Measurements from ENCODE around the gene SHLD2. TPM values are rescaled to one million over a fixed set of nuclear protein-coding genes. Genes with fewer than 3 reads are reported as not detected.
"Not testable (repeated sequence)": the region's sequence is repeated elsewhere in the genome, so short reads cannot be mapped to it uniquely, and the experiment has no call there.

The SHLD2 gene
- total and polyA plus RNA-seq, 2 of the 13 experiments (the other 11 are each of a cell fraction or from before 2014, with no cell fraction given): 25.7 to 53.7 TPM

- ATAC-seq: peak; percentile 45
- POLR2A ChIA-PET: not testable (repeated sequence)
These were observed 47.5 kb downstream of the SHLD2 start for GRCh38 chr10:87142230-87143108.

GRCh38 chr10:87143109-87143418 lies 48.1 kb downstream of the SHLD2 start:
- H3K27me3 ChIP-seq (ENCODE audit: control insufficient read depth in 1 of 2, insufficient read depth in 2 of 2, low read length in 2 of 2); H2AFZ ChIP-seq (ENCODE audit: low read length); in situ Hi-C loops (cut with HindIII; ENCODE audit: extremely low pct_ligation_motif_present, low pct_unique_long_range_greater_than_20kb); H3K4me2 ChIP-seq (ENCODE audit: low read depth, low read length); H3K9me3 ChIP-seq (ENCODE audit: low read length); H3K9ac ChIP-seq (ENCODE audit: insufficient read depth, low read depth, low read length); DNase-seq (ENCODE audit: low spot score); H3K36me3 ChIP-seq (replicated peaks in 1 of 2; ENCODE audit: control insufficient read depth in 1 of 2, insufficient read depth in 2 of 2, low read length in 2 of 2); H3K4me3 ChIP-seq (replicated peaks in 1 of 3; ENCODE audit: insufficient read depth in 1 of 3, low read depth in 2 of 3, low read length in 3 of 3); FAIRE-seq; CTCF ChIA-PET (ENCODE audit: low intra/inter-chr PET ratio, low total read pairs); H4K20me1 ChIP-seq (ENCODE audit: insufficient read depth, low read length); POLR2A ChIA-PET; H3K79me2 ChIP-seq (ENCODE audit: insufficient read depth, low read length); BruUV-seq (replicated peaks); intact Hi-C loops (cut with micrococcal nuclease; ENCODE audit: unreplicated experiment): not testable (repeated sequence)
- H3K4me1 ChIP-seq (ENCODE audit: insufficient read depth, low read length): peaks cover 45% of the 10 kb centered on the region
- peak; percentile 37; the same call in 2 of the 3 replicates for ATAC-seq
- WGBS (ENCODE audit: low lambda C conversion rate): 80% methylated on average over 6 of the region's 6 CpGs
- H3K27ac ChIP-seq (ENCODE audit: extremely low read length, insufficient read depth, low read length): peak overlapping the region; percentile 65
- TF ChIP-seq MIXL1 (CRISPR knock-in tag; IDR thresholded peaks at IDR 0.05): 0 out of 2 replicates have a peak, but pooled peaks have one; percentile 18

More at GRCh38 chr10:87142230-87143108, 47.5 kb downstream of the SHLD2 start:
- H3K4me3 ChIP-seq (replicated peaks in 1 of 3; ENCODE audit: insufficient read depth in 1 of 3, low read depth in 2 of 3, low read length in 3 of 3); CTCF ChIA-PET (ENCODE audit: low intra/inter-chr PET ratio, low total read pairs); H3K79me2 ChIP-seq (ENCODE audit: insufficient read depth, low read length); H3K9me3 ChIP-seq (ENCODE audit: low read length); H3K4me2 ChIP-seq (ENCODE audit: low read depth, low read length); BruUV-seq (replicated peaks); H4K20me1 ChIP-seq (ENCODE audit: insufficient read depth, low read length); H3K27me3 ChIP-seq (ENCODE audit: control insufficient read depth in 1 of 2, insufficient read depth in 2 of 2, low read length in 2 of 2); intact Hi-C loops (cut with micrococcal nuclease; ENCODE audit: unreplicated experiment); in situ Hi-C loops (cut with HindIII; ENCODE audit: extremely low pct_ligation_motif_present, low pct_unique_long_range_greater_than_20kb); H3K36me3 ChIP-seq (replicated peaks in 1 of 2; ENCODE audit: control insufficient read depth in 1 of 2, insufficient read depth in 2 of 2, low read length in 2 of 2); FAIRE-seq; H3K9ac ChIP-seq (ENCODE audit: insufficient read depth, low read depth, low read length); H2AFZ ChIP-seq (ENCODE audit: low read length): not testable (repeated sequence)
- peak; percentile 35 for DNase-seq (ENCODE audit: low spot score)
- TF ChIP-seq MAFK (conservative IDR thresholded peaks at IDR 0.05 in 1 of 2, IDR thresholded peaks at IDR 0.05 in 1 of 2; ENCODE audit: low read length in 2 of 2) (peak; percentile 68 to 83), FOSL2 (CRISPR knock-in tag; IDR thresholded peaks at IDR 0.05) (peak; percentile 11; the same call in 1 of the 2 replicates), MAFF (IDR thresholded peaks at IDR 0.05; ENCODE audit: low read depth, low read length) (peak; percentile 81), NR2F6 (IDR thresholded peaks at IDR 0.05) (peak; percentile 36; the same call in 1 of the 2 replicates), NR2F6 (CRISPR knock-in tag; IDR thresholded peaks at IDR 0.05) (peak; percentile 59), RARA (CRISPR knock-in tag; IDR thresholded peaks at IDR 0.05) (peak; percentile 29; the same call in 1 of the 2 replicates)
- Histone ChIP-seq H3K4me1 (ENCODE audit: insufficient read depth, low read length) (peaks cover 45% of the 10 kb centered on the region), H3K27ac (ENCODE audit: extremely low read length, insufficient read depth, low read length) (peak overlapping the region; percentile 65)
- WGBS (ENCODE audit: low lambda C conversion rate): 30% methylated on average over 5 of the region's 5 CpGs
